Cardiac muscle cell (in vitro differentiated cells and primary cell): ENCODE results near the gene RUNDC3A. TPM values are rescaled to one million over a fixed set of nuclear protein-coding genes. Genes with fewer than 3 reads are reported as not detected.
"Not testable (repeated sequence)": the region's sequence is repeated elsewhere in the genome, so short reads cannot be mapped to it uniquely, and the experiment has no call there.

Experiments used
- DNase-seq, 2 donors: peaks; one replicate each; pipeline versions ENCODE4 v3.0.0 to v3.0.0-alpha.2; 2010 to 2017; ENCODE audit warnings: low read depth in 1 of 2, low spot score in 1 of 2
- H3K27ac ChIP-seq: fragments of 200-600 bp; sonication (generic); 2 replicates; pipeline ENCODE4 v1.5.1; 2016
- H3K27me3 ChIP-seq: fragments of 200-600 bp; sonication (generic); 2 replicates; pipeline ENCODE4 v1.6.0; 2016; ENCODE audit warnings: control low read depth
- H3K36me3 ChIP-seq: fragments of 200-600 bp; sonication (generic); 2 replicates; pipeline ENCODE4 v1.5.1; 2016; ENCODE audit warnings: control low read depth
- H3K4me1 ChIP-seq: fragments of 200-600 bp; sonication (generic); 2 replicates; pipeline ENCODE4 v1.8.1; 2017; ENCODE audit warnings: low read depth, mild to moderate bottlenecking, mixed run types
- H3K4me3 ChIP-seq: fragments of 200-600 bp; sonication (generic); 2 replicates; pipeline ENCODE4 v1.5.1; 2016; ENCODE audit warnings: mild to moderate bottlenecking
- H3K9me3 ChIP-seq: fragments of 200-600 bp; sonication (generic); 2 replicates; pipeline ENCODE4 v1.5.1; 2017; ENCODE audit warnings: low read depth, mild to moderate bottlenecking, control low read depth
- CTCF ChIP-seq: IDR thresholded peaks from 2 replicates; pipeline ENCODE4 v1.5.1; 2012; ENCODE audit warnings: low read depth, mild to moderate bottlenecking, low read length
- polyA plus RNA-seq: library from polyadenylated mRNA; unstranded; fragments of >200 nt; fragmentation: Nextera tagmentation; extraction: Ambion mirVana; gene quantifications from 2 replicates; pipeline ENCODE4 v1.2.1, GENCODE V29; 2016
- total RNA-seq: library from RNA; depleted of rRNA; stranded (reverse); fragments of >200 nt; gene quantifications from 2 replicates; pipeline ENCODE4 v1.2.3, GENCODE V29; 2016

RUNDC3A gene
- total and polyA plus RNA-seq, 2 experiments from 2014 or later, result 1.9 to 5.8 TPM

GRCh38 chr17:44361292-44362260, 53.2 kb downstream of the RUNDC3A start:
- Histone ChIP-seq H3K4me3 (peak overlapping the region; percentile 84), H3K36me3 (no peaks in the 10 kb centered on the region), H3K27ac (no peak overlapping the region), H3K9me3 (no peaks in the 10 kb centered on the region), H3K27me3 (peaks cover 17% of the 10 kb centered on the region), H3K4me1 (peaks cover 30% of the 10 kb centered on the region)
- no peak for DNase-seq
- TF ChIP-seq CTCF, result no peak

- no peaks in the 10 kb centered on the region for H3K9me3 ChIP-seq
- no peaks in the 10 kb centered on the region for H3K36me3 ChIP-seq
- TF ChIP-seq CTCF, result no peak
- peak overlapping the region; percentile 84 for H3K4me3 ChIP-seq
- H3K27ac ChIP-seq, result no peak overlapping the region
- peaks cover 21% of the 10 kb centered on the region for H3K27me3 ChIP-seq
- DNase-seq, result no peak
- peaks cover 30% of the 10 kb centered on the region for H3K4me1 ChIP-seq
Measured at GRCh38 chr17:44362459-44362948, 54.1 kb downstream of the RUNDC3A start.

- Histone ChIP-seq H3K27ac (no peak overlapping the region), H3K36me3 (no peaks in the 10 kb centered on the region), H3K4me1 (peaks cover 30% of the 10 kb centered on the region), H3K27me3 (peaks cover 21% of the 10 kb centered on the region), H3K9me3 (no peaks in the 10 kb centered on the region), H3K4me3 (peak overlapping the region; percentile 84)
- DNase-seq, result peak in 1 of 2 donors; percentile 53
- TF ChIP-seq CTCF, result no peak
Measured at GRCh38 chr17:44362949-44363612, 54.7 kb downstream of the RUNDC3A start.

- peaks cover 30% of the 10 kb centered on the region for H3K4me1 ChIP-seq
- H3K36me3 ChIP-seq, result no peaks in the 10 kb centered on the region
- peak; percentile 67 to 88 for DNase-seq
- peaks cover 21% of the 10 kb centered on the region for H3K27me3 ChIP-seq
- peak within 1 kb of the TSS; percentile 84 for H3K4me3 ChIP-seq
- H3K27ac ChIP-seq, result no peak within 1 kb of the TSS
- no peaks in the 10 kb centered on the region for H3K9me3 ChIP-seq
- peak; percentile 24 for TF ChIP-seq CTCF
Measured at GRCh38 chr17:44363613-44364159, 55.3 kb downstream of the RUNDC3A start, which contains the start of gene FAM171A2. FAM171A2 (minus strand) TSS chr17:44363853; CDS start chr17:44363714, 139 bp downstream.

GRCh38 chr17:44365051-44365450, 56.6 kb downstream of the RUNDC3A start:
- DNase-seq, H3K9me3 ChIP-seq, H3K4me3 ChIP-seq, H3K36me3 ChIP-seq, H3K27ac ChIP-seq: not testable (repeated sequence)
- Histone ChIP-seq H3K27me3 (peaks cover 21% of the 10 kb centered on the region), H3K4me1 (peaks cover 26% of the 10 kb centered on the region)
